Non-pigmented ciliary epithelial cell (primary cell): ENCODE results near the gene ENHO.

Source experiments
- DNase-seq: peaks from one replicate; pipeline ENCODE4 v3.0.0-alpha.2; 2010; ENCODE audit warnings: low read depth

Gene ENHO

DNA sequence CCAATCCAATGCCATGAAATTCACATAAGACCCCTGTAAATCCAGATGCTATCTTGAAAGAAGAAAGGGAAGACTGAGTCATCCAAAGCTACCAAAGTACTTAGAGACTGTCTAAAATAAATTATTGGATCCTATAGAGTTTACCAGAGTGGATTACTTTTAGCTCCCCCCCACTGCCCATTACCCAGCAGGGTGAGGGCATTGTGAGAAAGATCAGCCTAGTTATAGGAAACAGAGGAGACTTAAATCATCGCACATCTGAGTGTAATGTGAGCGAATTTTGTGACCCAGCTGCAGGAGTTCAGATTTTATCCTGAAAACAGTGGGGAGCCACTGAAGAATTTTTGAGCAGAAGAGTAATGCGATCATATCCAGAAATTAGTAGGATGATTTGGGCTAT is 1.6 kb upstream of the ENHO start:
- DNase-seq = no peak

DNA sequence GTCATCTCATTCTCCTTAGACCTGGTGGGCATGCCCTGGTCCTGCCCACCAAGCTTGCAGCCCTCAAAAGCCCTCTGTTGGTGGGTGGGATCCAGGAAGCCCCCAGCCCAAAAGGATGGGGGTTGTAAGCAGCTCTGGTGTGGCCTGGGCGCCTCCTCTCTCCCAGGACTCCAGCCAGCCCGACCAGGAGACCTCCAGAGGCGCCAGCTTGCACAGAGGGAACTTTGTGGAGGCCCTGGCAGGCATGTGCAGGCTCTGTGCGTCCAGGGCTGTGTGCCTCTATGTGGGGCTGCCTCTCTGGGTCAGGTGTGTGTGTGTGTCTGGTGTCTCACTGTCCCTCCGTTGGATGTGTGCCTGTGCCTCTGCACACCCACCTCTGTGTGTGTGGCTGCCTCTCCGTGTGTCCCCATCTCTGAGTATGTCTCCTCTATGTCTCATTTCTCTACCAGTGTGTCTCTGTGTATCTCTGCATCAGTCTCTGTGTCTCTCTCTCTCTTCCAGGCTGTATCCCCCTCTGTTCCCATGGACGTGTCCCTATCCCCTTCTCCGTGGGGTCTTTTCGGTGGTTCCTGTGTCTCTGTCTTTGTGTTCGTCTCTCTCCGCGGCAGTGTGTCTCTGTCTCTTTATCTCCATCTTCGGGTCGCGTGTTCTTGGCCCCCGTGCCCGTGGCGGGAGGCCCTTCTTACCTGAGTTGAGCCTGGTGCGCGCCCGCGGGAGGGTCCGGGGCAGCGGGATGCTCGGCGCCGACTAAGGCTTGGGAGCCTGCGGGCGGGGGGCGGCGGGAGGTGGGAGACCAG is 501 bp downstream of the ENHO start:
- DNase-seq = no peak

DNA sequence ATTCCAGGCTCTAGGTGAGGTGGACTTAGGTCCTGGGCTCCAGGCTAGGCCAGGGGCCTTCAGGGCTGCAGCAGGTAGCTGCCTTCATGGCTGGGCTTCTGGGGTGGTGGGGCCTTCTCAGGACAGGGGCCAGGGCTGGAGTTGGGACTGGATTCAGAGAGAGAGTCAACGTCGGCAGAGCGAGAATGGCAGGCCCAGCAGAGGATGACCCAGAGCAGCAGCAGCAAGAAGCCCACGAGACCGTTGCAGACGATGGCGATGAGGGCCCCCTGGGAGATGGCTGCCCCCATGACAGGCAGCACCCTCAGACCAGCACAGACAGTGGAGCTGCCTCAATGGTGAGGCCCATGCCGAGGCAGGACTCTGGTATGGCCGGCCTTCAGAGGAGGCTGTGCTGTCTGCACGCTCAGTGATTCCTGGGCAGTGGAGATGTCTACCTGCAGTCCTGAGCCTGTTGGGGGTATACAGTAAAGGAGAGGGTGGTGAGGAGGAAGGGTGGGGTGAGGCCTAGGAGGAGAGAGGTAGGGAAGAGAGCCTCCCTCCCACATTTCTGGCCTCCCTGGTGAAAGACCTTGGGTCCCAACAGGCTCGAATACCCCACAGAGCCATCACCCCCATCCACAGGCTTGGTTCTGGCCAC is 1.3 kb downstream of the ENHO start:
- no peak for DNase-seq

DNA sequence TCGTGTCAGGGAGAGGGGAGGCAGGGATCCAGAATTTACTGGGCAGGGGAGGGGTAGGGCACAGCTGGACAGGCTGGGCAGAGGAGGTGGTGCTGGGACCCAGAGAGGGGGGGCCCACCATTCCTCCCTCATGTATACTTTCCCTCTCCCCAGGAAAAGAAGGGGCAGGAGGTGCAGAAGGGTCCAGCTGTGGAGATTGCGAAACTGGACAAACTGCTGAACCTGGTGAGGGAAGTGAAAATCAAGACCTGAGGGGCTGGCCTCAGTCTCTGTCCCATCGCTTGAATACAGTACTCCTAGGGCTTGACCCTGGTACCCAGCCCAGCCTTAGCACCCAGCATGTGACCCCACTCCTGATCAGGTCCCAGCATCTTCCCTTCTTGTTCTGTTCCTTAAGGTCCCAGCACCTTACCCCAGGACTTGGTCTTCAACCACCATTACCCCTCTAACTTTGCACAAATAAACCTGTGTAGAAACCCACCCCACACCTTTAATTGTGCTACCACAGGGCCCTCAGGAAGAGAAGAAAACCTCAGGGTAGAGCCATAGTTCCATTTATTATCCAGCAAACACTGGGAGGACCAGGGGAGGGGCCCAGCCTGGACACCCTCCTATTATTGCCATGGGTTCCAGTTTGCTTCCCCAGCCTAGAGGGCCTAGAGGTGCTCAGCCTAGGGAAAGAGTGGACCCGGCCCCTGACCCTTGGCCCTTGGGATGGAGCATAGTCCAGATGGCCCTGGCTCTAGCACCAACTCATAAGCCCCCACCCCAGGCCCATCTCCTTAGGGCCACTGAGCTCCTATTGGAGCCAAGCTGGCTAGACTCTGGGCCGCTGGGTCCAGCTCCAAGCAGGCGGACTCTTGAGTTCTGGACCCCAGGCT is 2.0 kb downstream of the ENHO start:
- DNase-seq = no peak

DNA sequence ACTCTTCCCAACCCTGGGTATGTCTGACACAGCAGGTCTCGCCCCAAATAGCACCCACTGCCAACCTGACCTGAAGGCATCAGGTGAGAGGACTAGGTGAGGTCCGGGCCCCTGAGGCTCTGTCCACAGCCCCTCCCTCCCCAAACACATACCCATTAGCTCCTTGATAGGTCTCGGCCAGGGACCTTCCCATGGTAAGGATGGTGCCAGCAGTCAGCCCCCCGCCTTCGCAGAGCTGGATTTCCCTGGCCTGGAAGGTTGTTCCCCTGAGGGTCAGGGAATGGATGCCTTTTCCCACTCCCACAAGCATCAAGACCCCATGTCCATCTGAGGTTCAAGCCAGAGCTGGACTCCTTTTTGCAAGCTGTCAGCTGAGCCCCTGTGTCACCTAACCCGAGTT is 2.7 kb downstream of the ENHO start:
- no peak for DNase-seq

DNA sequence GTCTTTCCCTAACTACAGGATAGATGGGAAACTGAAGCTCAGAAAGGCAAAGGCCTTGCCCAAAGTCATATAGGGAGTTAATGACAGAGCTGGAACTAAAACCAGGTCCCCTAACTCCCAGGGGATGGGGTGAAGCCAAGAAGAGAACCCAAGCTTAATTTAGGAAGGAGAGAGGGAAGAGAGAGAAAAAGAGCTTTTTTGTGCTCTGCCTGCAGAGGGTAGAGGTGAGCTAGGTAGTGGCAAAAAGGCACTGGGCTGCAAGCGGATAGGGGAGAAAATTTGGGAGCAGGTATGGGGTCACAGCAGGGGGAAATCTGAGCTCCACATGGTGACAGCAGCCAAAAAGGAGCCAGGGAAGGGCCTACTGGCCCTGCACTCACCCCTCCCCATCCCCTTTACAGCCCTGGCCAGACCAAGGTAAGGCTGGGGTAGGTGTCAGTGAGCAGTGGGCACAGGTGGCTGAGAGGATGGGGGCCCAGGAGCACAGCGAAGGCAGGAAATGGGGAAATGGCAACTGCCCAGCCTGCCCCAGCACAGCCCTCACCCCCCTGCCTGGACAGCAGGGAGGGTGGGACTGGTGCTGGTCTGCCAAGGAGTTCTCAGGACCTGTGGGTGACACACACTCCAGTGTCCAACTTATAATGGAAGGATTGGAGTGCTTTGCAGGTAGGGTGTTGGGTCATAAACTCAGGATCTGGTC is 3.3 kb downstream of the ENHO start:
- no peak for DNase-seq

DNA sequence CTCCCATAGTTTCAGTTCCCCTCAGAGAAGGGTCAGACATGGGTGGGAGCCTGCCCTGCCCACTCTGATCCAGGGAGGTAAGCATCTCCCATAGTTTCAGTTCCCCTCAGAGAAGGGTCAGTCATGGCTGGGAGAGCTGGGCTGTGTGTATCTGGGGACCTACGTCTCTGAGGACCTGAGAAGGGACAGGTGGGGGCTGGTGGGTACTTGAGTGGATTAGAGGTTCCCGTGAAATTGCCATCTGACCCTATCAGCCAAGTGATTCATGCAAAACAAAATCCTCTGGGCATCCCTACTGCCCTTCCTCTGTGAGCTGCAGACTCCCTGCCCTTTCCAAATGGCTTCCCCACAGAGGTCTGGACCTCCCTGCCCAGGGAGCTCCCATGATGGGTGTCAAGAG is 3.9 kb downstream of the ENHO start:
- no peak for DNase-seq

DNA sequence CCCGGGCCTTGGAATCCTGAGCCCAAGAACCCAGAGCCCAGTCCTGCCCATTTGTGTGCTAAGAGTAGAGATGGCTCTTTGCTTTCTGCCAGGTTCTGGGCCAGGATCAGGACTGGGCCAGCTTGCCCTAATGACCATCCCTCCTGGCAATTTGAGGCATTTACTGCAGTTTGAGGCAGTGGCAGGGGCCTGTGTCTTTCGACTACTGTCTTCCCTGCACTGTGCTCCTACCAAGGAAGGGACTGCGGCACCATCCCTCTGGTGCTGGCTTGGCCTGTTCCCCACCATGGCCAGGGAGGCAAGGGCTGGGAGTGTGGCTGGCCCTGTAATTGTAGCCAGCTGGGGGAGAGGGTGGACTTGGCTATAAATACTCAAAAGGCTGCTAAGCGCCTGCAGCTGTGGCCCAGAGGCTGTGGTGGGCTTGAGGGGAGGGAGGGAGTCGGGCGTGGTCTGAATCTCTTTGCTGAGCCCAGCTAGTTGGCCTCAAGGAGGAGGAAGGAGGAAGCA is 4.6 kb downstream of the ENHO start:
- no peak for DNase-seq

DNA sequence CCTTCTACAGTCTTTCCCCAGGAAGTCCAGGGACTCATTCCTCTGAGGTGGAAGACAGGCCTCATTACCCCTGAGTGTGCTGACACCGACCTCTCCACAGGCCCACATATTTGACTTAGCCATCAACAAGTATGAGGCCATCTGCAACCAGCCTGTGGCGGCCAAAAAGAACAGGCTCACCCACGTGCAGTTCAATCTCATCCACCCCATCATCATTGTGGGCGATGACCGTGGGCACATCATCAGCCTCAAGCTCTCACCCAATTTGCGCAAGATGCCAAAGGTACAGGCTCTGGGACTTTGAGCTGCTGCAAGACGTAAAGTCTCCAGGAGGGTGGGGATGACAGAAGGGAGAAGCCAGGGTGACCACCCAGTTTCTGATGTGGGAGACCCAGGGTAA is 5.6 kb downstream of the ENHO start:
- no peak for DNase-seq

DNA sequence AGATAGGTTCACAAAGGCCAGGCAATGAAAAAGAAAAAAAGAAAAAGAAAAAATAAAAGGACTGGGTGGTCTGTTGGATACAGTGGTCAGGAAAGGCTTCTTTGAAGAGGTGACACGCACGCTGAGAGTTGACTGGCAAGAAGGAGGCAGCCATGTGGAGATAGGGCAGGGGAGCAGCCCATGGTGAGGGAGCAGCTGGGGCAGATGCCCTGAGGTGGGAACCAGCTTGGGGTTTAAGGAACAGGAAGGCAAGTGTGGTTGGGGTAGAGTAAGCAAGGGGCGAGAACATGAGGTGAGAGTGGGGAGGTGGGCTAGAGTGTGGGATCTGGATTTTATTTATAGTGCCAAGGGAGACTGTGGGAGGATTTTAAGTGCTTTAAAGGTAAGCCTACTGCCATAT is 6.8 kb downstream of the ENHO start:
- DNase-seq = no peak

DNA sequence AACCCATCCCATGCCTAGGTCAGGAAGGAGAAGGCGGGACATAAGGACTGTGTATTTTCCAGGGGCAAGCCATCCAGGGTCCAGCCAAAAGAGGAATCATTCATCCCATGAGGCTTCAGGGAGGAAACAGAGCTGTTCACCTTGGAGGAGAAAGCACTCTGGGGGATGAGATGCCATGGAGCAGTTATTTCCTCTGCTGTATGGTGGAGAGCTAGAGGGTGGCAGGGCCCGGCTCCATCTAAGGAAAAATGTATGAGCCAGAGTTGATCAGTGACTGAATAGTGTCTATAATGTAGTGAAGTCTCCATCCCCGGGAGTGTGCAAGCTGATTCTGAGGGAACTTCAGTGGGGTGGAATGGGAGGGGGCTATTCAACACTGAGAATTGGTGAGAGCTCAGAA is 8.0 kb downstream of the ENHO start:
- no peak for DNase-seq

DNA sequence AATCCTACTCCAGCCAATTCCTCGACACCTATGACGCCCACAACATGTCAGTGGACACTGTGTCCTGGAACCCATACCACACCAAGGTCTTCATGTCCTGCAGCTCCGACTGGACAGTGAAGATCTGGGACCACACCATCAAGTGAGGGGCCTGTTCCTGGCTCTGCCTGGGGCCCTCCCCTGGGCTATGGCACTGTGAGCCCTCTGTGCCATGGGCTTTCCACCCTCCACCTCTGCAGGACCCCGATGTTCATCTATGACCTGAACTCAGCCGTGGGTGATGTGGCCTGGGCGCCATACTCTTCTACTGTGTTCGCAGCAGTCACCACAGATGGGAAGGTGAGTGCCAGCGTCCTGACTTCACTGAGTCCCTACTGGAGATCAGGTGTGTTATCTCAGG is 8.4 kb downstream of the ENHO start:
- DNase-seq = no peak

DNA sequence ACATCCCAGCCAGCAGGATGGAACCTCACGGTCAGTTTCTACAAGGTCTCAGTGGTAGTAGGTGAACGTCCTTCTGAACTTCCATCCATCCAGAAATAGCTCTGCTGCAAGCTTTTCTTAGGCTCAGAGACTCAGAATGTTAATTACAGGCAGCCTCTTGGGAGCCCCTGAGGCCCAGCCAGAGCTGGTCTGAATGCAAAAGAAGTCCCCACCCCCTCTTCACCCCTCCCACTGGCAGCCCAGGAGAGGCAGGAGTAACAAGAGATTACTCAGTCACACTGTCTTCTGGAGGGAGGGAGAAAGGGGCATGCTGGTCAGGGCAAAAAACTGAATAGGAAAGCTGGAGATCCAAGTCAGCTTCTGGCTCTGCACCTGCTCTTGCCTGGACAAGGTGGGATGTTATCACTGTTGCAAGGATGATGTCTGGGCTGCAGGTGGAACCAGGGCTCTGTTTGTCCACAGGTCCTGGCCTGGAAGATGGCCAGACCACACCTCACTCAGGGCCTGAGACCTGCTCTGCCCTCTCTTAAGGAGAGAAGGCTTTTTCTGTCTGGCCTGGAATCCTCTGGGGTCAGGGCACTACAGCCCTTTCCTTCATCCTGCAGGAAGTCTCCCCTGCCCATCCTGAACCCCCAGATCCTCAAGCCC is 9.1 kb downstream of the ENHO start:
- DNase-seq = no peak

DNA sequence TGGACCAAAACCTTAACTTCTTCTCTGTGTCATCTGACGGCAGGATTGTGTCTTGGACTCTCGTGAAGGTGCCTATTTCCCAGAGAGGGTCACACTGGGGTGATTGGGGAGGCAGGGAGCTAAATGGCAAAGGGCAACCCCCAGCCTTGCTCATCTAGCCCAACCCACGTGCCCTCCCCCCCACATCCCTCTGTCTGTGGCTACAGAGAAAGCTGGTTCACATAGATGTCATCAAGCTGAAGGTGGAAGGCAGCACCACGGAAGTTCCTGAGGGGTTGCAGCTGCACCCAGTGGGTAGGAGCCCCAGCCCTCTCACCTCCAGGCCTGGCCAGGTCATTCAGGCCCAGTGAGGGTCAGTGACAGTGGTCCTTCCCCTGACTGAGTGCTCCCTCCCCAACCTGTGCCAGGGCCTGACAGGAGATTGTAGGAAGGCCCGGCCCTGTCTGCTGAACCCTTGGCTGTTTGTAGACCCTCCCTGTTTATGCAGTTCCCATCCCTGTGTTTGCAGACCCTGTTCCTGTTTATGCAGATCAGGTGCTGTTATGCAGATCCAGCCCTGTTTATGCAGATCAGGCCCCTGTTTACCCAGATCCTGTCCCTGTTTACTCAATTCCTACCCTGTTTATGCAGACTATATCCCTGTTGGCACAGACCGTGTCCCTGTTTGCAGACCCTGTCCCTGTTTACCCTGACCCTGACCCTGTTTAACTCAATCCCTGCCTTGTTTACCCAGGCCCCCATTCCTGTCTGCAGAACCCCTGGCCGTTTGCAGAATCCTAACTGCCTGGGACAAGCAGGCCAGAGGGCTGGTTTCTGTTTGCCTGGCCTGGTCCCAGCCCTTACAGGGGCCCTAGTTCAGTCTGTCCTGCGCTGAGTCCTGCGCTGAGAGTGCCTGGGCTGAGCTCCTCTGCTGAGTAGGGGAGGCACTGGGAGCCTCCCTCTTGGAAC is 10.4 kb downstream of the ENHO start:
- DNase-seq = no peak

DNA sequence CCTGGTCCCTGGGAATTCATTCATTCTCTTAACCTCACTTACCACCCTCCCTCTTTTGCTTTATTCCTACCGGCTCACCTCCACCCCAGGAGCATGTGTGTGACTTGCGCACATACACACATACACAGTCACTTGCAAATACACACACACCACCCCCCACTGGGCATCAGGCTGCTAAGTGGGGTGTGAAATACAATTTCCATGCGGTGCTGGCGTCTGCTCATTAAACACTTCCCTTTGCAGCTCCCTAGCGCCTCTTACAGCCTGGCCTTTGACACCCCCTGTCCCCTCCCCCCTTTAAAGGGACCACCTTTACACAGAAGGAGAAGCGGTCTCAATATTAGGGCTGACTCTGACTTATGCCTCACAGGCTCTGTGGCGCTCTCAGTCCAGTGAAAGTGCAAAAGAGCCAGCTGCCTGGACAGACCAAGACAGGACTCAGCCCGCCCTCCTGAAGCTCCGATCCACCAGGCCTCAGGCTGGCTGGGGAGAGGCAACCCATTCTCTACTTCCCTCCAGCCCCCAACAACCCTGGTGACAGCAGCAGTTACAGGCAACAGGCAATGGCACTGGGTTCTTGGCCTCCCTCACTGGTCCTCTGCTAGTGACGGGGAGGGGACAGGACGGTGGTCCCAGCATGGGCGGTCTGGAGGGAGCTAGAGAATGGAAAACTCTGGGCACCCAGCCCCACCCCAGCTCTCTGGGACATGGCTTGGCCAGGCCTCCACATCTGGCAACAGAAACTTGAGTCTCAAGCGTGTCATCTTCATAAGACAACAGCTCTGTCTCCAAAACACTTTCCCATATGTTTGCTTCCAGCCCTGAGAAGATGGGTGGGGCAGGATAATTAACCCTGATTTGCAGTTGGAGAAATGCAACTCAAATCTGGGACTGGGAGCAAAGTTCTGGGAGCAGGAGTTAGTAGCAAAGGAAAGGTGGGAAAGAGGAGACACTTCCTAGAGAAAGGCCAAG is 12.0 kb downstream of the ENHO start:
- no peak for DNase-seq

DNA sequence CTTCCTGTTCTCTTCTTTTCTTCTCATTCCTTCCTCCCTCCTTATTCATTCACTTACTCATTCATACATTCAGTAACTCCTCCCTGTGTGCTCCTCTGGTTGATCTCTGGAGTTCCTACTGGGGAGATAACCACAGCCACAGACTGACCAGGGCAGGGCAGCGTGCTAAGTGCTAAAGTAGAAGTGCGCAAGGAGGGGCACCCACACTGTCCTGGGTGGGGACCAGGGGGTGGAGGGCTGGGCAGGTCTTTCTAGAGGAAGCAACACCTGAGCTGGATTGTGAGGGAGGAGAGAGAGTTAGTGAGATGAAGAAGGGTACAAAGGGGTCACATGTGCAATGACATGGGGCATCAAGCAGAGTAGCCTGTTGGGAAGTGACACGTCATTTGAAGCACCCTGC is 13.8 kb downstream of the ENHO start:
- DNase-seq = no peak

DNA sequence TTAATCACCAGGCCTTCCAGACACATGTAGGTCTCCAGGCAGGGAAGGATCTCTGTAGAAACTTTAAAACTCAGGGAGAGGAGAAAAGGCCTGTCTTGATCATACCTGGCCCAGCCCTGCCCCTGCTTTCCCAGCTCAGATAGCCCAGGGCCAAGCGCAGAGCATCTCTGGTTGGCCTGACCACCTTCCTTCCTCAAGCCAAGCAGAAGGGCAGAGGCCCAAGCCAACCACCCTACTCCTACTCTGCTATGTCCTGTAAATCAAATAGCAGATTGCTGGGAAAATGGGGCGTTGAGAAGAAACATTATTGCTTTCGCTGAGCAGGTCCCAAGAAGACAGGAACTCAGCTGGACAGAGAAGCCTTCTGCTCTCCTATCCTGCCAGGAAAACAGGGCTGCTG is 14.3 kb downstream of the ENHO start:
- DNase-seq = no peak

DNA sequence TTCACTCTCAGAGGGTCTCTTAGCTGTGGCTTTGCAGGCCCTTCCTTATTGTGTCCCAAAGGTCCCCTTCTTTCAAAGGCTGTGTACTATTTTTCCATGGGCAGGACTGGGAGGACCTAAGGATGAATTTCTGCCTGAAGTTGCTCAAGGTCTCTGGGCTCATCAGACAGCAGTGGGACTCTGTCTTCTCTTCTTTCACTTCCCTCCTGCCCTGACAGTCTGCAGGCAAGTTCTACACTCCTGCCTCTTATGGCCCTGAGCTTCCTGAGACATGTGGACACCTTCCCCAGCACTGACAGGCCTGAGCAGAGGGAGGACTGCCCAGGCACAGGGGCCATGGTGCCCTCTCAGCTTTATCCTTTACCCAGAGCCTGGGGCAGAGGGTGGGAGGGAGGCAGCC is 14.8 kb downstream of the ENHO start:
- no peak for DNase-seq

DNA sequence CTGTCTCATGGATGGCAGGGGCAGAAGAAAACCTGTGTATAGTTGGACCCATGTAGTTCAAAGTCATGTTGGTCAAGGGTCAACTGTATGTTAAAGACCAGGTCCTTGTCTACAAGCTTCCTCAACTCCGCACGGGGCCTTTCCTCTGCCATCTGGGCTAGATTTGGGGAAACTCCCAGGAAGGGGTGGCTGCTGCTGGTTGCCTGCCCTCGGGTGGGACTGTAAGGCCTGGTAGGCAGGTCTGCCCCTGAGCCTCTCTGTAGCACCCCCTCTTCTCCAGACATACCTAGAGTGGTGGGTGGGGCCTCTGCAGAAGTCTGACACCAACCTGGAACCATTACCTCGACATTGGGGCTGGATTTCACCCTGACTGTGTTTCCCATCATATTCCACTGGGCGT is 15.2 kb downstream of the ENHO start:
- DNase-seq = no peak
